Chondrocyte (in vitro differentiated cells): Measurements from ENCODE around the gene KCNH2. TPM values are rescaled to one million over a fixed set of nuclear protein-coding genes. Genes with fewer than 3 reads are reported as not detected.

Source experiments
- DNase-seq: peaks from one replicate; pipeline ENCODE4 v3.0.0; 2021; ENCODE audit warnings: mixed read lengths, low spot score
- H3K27ac Mint-ChIP-seq: one replicate; pipeline ENCODE4 v1.8.0; 2021; ENCODE audit warnings: mild to moderate bottlenecking, moderate library complexity, mixed read lengths; ENCODE audit not compliant: unreplicated experiment
- H3K27me3 Mint-ChIP-seq: 2 replicates; pipeline ENCODE4 v1.8.0; 2021; ENCODE audit warnings: low read depth, mixed read lengths
- H3K36me3 Mint-ChIP-seq: 2 replicates; pipeline ENCODE4 v1.8.0; 2021; ENCODE audit warnings: low read depth, mixed read lengths
- H3K4me1 Mint-ChIP-seq: 2 replicates; pipeline ENCODE4 v1.8.0; 2021; ENCODE audit warnings: low read depth, mild to moderate bottlenecking, mixed read lengths
- H3K4me3 Mint-ChIP-seq: one replicate; pipeline ENCODE4 v1.8.0; 2021; ENCODE audit warnings: mild to moderate bottlenecking, moderate library complexity, mixed read lengths; ENCODE audit not compliant: unreplicated experiment
- H3K9me3 Mint-ChIP-seq: 2 replicates; pipeline ENCODE4 v1.8.0; 2021; ENCODE audit warnings: low read depth, mixed read lengths
- CTCF ChIP-seq: fragments of 200-600 bp; sonication (generic); IDR thresholded peaks from 2 replicates; pipeline ENCODE4 v1.5.0; 2021; ENCODE audit warnings: antibody characterized with exemption, mild to moderate bottlenecking, moderate library complexity
- total RNA-seq: library from RNA; stranded (reverse); gene quantifications from 3 replicates; pipeline ENCODE4 v1.2.1, GENCODE V29; 2021

KCNH2 gene
- total RNA-seq, 1 donor from 2014 or later: 0.30 TPM

GRCh38 chr7:150956395-150957132 is 21.6 kb downstream of the KCNH2 start:
- Mint-ChIP-seq H3K4me3 (no peak overlapping the region), H3K27ac (no peak overlapping the region), H3K36me3 (no peaks in the 10 kb centered on the region), H3K27me3 (no peaks in the 10 kb centered on the region), H3K9me3 (no peaks in the 10 kb centered on the region), H3K4me1 (peaks cover 3% of the 10 kb centered on the region)
- no peak for TF ChIP-seq CTCF
- no peak for DNase-seq

DNA sequence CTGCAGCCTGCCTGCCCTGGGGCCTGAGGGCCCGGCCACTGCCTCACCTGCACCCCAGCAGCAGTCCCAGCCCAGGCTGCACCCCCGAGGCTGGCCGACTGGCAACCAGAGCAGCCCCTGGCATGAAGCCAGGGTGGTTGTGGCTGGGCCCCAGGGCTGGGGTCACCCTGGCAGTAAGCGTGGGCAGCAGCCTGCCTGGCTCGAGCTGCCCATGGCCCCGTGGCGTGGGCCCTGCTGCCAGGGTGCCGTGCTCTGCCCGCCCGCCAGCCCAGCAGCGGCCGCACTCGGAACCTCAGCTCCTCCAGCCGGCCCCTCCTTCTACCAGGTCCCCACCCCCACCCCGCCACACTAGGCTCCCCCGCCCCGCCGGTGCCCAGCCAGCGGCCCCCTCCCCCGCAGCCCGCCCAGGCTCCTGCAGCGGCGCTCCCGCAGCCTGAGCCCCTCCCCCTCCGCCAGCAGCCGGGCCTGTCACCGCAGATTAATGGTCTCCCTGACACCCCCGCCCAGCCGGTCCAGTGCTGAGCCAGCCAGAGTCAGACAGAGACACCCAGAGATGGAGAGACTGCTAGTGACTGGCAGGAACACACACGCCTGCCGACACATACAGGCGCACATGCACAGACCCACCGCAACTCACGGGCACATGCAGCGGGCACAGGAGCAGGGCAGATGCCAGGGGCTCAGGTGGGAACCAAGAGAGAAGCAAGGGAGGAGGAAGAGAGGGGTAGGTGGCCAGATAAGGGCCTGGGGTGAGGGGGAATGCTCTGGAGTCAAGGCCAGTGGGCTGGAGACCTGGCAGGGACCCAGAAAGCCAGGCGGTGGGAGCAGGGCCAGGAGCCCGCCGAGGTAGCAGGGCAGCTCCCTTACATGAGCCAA is 22.4 kb downstream of the KCNH2 start:
- H3K36me3 Mint-ChIP-seq: no peaks in the 10 kb centered on the region
- no peak overlapping the region for H3K4me3 Mint-ChIP-seq
- no peak for TF ChIP-seq CTCF
- DNase-seq: no peak
- no peaks in the 10 kb centered on the region for H3K9me3 Mint-ChIP-seq
- H3K4me1 Mint-ChIP-seq: peaks cover 3% of the 10 kb centered on the region
- H3K27ac Mint-ChIP-seq: no peak overlapping the region
- no peaks in the 10 kb centered on the region for H3K27me3 Mint-ChIP-seq

- no peak for TF ChIP-seq CTCF
- peaks cover 3% of the 10 kb centered on the region for H3K4me1 Mint-ChIP-seq
- no peaks in the 10 kb centered on the region for H3K27me3 Mint-ChIP-seq
- no peaks in the 10 kb centered on the region for H3K9me3 Mint-ChIP-seq
- DNase-seq: no peak
- H3K27ac Mint-ChIP-seq: no peak overlapping the region
- H3K4me3 Mint-ChIP-seq: no peak overlapping the region
- no peaks in the 10 kb centered on the region for H3K36me3 Mint-ChIP-seq
Observed at GRCh38 chr7:150954986-150955518, 23.1 kb downstream of the KCNH2 start.

GRCh38 chr7:150954201-150954985 is 23.7 kb downstream of the KCNH2 start:
- no peaks in the 10 kb centered on the region for H3K36me3 Mint-ChIP-seq
- no peak overlapping the region for H3K27ac Mint-ChIP-seq
- TF ChIP-seq CTCF: no peak
- H3K9me3 Mint-ChIP-seq: no peaks in the 10 kb centered on the region
- no peaks in the 10 kb centered on the region for H3K27me3 Mint-ChIP-seq
- no peak overlapping the region for H3K4me3 Mint-ChIP-seq
- peaks cover 9% of the 10 kb centered on the region for H3K4me1 Mint-ChIP-seq
- no peak for DNase-seq
